PC-3 (cell line): Measurements from ENCODE around the gene ZDHHC1. TPM values are rescaled to one million over a fixed set of nuclear protein-coding genes. Genes with fewer than 3 reads are reported as not detected.
"Not testable (repeated sequence)": the region's sequence is repeated elsewhere in the genome, so short reads cannot be mapped to it uniquely, and the experiment has no call there.

Experiments used
- ATAC-seq: fragments of 200-7000 bp; cut with Tn5 transposase; 2 replicates; pipeline ENCODE4 v1.9.1; 2020; ENCODE audit warnings: mild to moderate bottlenecking, moderate library complexity
- BruUV-seq: library from RNA; stranded (reverse); fragments of 400-500 nt; replicated peaks from 2 replicates; lab custom pipeline; 2021; lab: Mats Ljungman, UMichigan
- CTCF ChIA-PET: fragments of 300-600 bp; sonication (Branson Sonifier 250); formaldehyde crosslinking; loops from one replicate; lab custom pipeline; 2022; ENCODE audit warnings: antibody characterized with exemption; lab: Charles Lee
- POLR2A ChIA-PET: fragments of 300-600 bp; sonication (Branson Sonifier 250); formaldehyde crosslinking; loops from one replicate; lab custom pipeline; 2022; ENCODE audit warnings: antibody characterized with exemption; ENCODE audit not compliant: unreplicated experiment; lab: Charles Lee
- DNase-seq: peaks from one replicate; pipeline ENCODE4 v3.0.0-alpha.2; 2015
- H2AFZ ChIP-seq: fragments of 300-600 bp; sonication (generic); 2 replicates; pipeline ENCODE4 v1.6.0; 2016; ENCODE audit warnings: antibody characterized with exemption, low read length
- H3F3A ChIP-seq: fragments of 300-600 bp; sonication (generic); one replicate; pipeline ENCODE4 v1.6.0; 2017; ENCODE audit warnings: antibody characterized with exemption, low read length, control low read depth, mild to moderate bottlenecking; ENCODE audit not compliant: unreplicated experiment
- H3K27ac ChIP-seq: fragments of 300-600 bp; sonication (generic); 2 replicates; pipeline ENCODE4 v1.5.1; 2016; ENCODE audit warnings: mild to moderate bottlenecking, low read length
- H3K27me3 ChIP-seq: fragments of 300-600 bp; sonication (generic); 2 replicates; pipeline ENCODE4 v1.6.1; 2016; ENCODE audit warnings: low read length, mixed read lengths
- H3K36me3 ChIP-seq: fragments of 300-600 bp; sonication (generic); 2 replicates; pipeline ENCODE4 v1.6.1; 2016; ENCODE audit warnings: low read depth, mixed run types, low read length, mixed read lengths
- H3K4me1 ChIP-seq: fragments of 300-600 bp; sonication (generic); 2 replicates; pipeline ENCODE4 v1.5.1; 2016; ENCODE audit warnings: low read length; ENCODE audit not compliant: insufficient read depth
- H3K4me2 ChIP-seq: fragments of 300-600 bp; sonication (generic); 2 replicates; pipeline ENCODE4 v1.6.0; 2016; ENCODE audit warnings: low read length
- H3K4me3 ChIP-seq: fragments of 300-600 bp; sonication (generic); 2 replicates; pipeline ENCODE4 v1.5.1; 2016; ENCODE audit warnings: mild to moderate bottlenecking, low read length, mixed read lengths
- H3K79me2 ChIP-seq: fragments of 300-600 bp; sonication (generic); 2 replicates; pipeline ENCODE4 v1.6.1; 2017; ENCODE audit warnings: low read length, mixed read lengths
- H3K9ac ChIP-seq: fragments of 300-600 bp; sonication (generic); 2 replicates; pipeline ENCODE4 v1.6.0; 2016; ENCODE audit warnings: mild to moderate bottlenecking, low read length
- H3K9me2 ChIP-seq: fragments of 300-600 bp; sonication (generic); replicated peaks from 2 replicates; pipeline ENCODE4 v1.6.1; 2016; ENCODE audit warnings: mixed run types, low read length, mixed read lengths
- H3K9me3 ChIP-seq: fragments of 300-600 bp; sonication (generic); 2 replicates; pipeline ENCODE4 v1.6.1; 2016; ENCODE audit warnings: low read length, mixed read lengths
- H4K20me1 ChIP-seq: fragments of 300-600 bp; sonication (generic); 2 replicates; pipeline ENCODE4 v1.6.1; 2016; ENCODE audit warnings: low read length, mixed read lengths
- EZH2 ChIP-seq: fragments of 300-600 bp; sonication (generic); IDR thresholded peaks from one replicate; pipeline ENCODE4 v1.6.1; 2017; ENCODE audit warnings: antibody characterized with exemption, mild to moderate bottlenecking, low read length; ENCODE audit not compliant: unreplicated experiment
- EZH2phosphoT487 ChIP-seq: fragments of 300-600 bp; sonication (generic); IDR thresholded peaks from 2 replicates; pipeline ENCODE4 v1.6.1; 2018; ENCODE audit warnings: mild to moderate bottlenecking, antibody characterized with exemption, low read length, borderline replicate concordance
- intact Hi-C: fragments of 100-400 bp; cut with micrococcal nuclease; formaldehyde crosslinking; loops from 2 replicates; pipeline ENCODE4 v1.9.0; 2023
- total RNA-seq: library from RNA; depleted of rRNA; stranded (reverse); fragments of >200 nt; gene quantifications from 2 replicates; pipeline ENCODE4 v1.2.3, GENCODE V29; 2014
- TF ChIP-seq, protein P1 (sequence below): fragments of 300-600 bp; sonication (generic); conservative IDR thresholded peaks from 2 replicates; pipeline ENCODE4 v1.5.1; 2017; ENCODE audit warnings: antibody characterized with exemption, low read depth, mild to moderate bottlenecking, low read length

Gene ZDHHC1
- total RNA-seq, 1 experiment from 2014 or later, result 4.8 TPM

- Histone ChIP-seq H3K79me2 (no peaks in the 10 kb centered on the region), H3K9ac (no peak overlapping the region), H3K27ac (no peak overlapping the region), H2AFZ (no peak overlapping the region), H3K27me3 (no peaks in the 10 kb centered on the region), H4K20me1 (no peaks in the 10 kb centered on the region), H3K4me3 (no peak overlapping the region), H3K9me2 (no peaks in the 10 kb centered on the region), H3K36me3 (no peaks in the 10 kb centered on the region), H3F3A (no peaks in the 10 kb centered on the region), H3K4me1 (no peaks in the 10 kb centered on the region), H3K4me2 (no peak overlapping the region), H3K9me3 (no peaks in the 10 kb centered on the region)
- CTCF ChIA-PET, result no interaction called here
- BruUV-seq, result no TSS peak
- ATAC-seq (no peak), DNase-seq (no peak)
- intact Hi-C loops, result no loop called here
- POLR2A ChIA-PET, result no interaction called here
- no peak for TF ChIP-seq EZH2
- TF ChIP-seq EZH2phosphoT487, result no peak
- TF ChIP-seq, protein P1, sequence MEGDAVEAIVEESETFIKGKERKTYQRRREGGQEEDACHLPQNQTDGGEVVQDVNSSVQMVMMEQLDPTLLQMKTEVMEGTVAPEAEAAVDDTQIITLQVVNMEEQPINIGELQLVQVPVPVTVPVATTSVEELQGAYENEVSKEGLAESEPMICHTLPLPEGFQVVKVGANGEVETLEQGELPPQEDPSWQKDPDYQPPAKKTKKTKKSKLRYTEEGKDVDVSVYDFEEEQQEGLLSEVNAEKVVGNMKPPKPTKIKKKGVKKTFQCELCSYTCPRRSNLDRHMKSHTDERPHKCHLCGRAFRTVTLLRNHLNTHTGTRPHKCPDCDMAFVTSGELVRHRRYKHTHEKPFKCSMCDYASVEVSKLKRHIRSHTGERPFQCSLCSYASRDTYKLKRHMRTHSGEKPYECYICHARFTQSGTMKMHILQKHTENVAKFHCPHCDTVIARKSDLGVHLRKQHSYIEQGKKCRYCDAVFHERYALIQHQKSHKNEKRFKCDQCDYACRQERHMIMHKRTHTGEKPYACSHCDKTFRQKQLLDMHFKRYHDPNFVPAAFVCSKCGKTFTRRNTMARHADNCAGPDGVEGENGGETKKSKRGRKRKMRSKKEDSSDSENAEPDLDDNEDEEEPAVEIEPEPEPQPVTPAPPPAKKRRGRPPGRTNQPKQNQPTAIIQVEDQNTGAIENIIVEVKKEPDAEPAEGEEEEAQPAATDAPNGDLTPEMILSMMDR, result no peak
Measured at GRCh38 chr16:67361038-67361437, 55.2 kb downstream of the ZDHHC1 start.

- CTCF ChIA-PET, POLR2A ChIA-PET, BruUV-seq: not testable (repeated sequence)
Measured at GRCh38 chr16:67359540-67360269, 56.6 kb downstream of the ZDHHC1 start.

GRCh38 chr16:67357561-67357960 is 58.7 kb downstream of the ZDHHC1 start:
- intact Hi-C loops, result no loop called here
- Histone ChIP-seq H3K36me3 (no peaks in the 10 kb centered on the region), H2AFZ (no peak overlapping the region), H4K20me1 (no peaks in the 10 kb centered on the region), H3K4me3 (no peak overlapping the region), H3K27ac (no peak overlapping the region), H3K79me2 (no peaks in the 10 kb centered on the region), H3K9me2 (no peaks in the 10 kb centered on the region), H3K4me2 (no peak overlapping the region), H3K9ac (no peak overlapping the region), H3K4me1 (no peaks in the 10 kb centered on the region), H3F3A (no peaks in the 10 kb centered on the region), H3K9me3 (no peaks in the 10 kb centered on the region), H3K27me3 (no peaks in the 10 kb centered on the region)
- ChIA-PET POLR2A (no interaction called here), CTCF (no interaction called here)
- BruUV-seq, result no TSS peak
- TF ChIP-seq, protein P1, result no peak
- TF ChIP-seq EZH2phosphoT487 (no peak), EZH2 (no peak)
- ATAC-seq (no peak), DNase-seq (no peak)

More at GRCh38 chr16:67359540-67360269, 56.6 kb downstream of the ZDHHC1 start:
- ATAC-seq, H2AFZ ChIP-seq, H3K9ac ChIP-seq, H3K4me1 ChIP-seq, H3K9me3 ChIP-seq, H3K4me2 ChIP-seq, H3K4me3 ChIP-seq, intact Hi-C loops, H3K27ac ChIP-seq, H3K36me3 ChIP-seq, H3F3A ChIP-seq, H3K9me2 ChIP-seq, DNase-seq, H3K27me3 ChIP-seq, H4K20me1 ChIP-seq, H3K79me2 ChIP-seq: not testable (repeated sequence)
